Neural progenitor cell (in vitro differentiated cells): ENCODE measurements around the gene CCNYL1. TPM values are rescaled to one million over a fixed set of nuclear protein-coding genes. Genes with fewer than 3 reads are reported as not detected.
"Not testable (repeated sequence)": the region's sequence is repeated elsewhere in the genome, so short reads cannot be mapped to it uniquely, and the experiment has no call there.

ENCODE experiments used
- DNase-seq: peaks from one replicate; pipeline ENCODE4 v3.0.0-alpha.2; 2016; ENCODE audit warnings: low spot score
- H2AFZ ChIP-seq: fragments of 200-600 bp; sonication (generic); replicated peaks from 2 replicates; pipeline ENCODE4 v1.6.1; 2016; ENCODE audit warnings: antibody characterized with exemption
- H3F3A ChIP-seq: fragments of 200-600 bp; sonication (generic); 2 replicates; pipeline ENCODE4 v1.6.1; 2016; ENCODE audit warnings: antibody characterized with exemption, low read depth
- H3K27ac ChIP-seq: fragments of 200-600 bp; sonication (generic); 2 replicates; pipeline ENCODE4 v1.5.1; 2016; ENCODE audit warnings: mild to moderate bottlenecking
- H3K27me3 ChIP-seq: fragments of 200-600 bp; sonication (generic); 2 replicates; pipeline ENCODE4 v1.6.1; 2016; ENCODE audit warnings: mild to moderate bottlenecking, moderate library complexity
- H3K36me3 ChIP-seq: fragments of 200-600 bp; sonication (generic); 2 replicates; pipeline ENCODE4 v1.5.1; 2016
- H3K4me1 ChIP-seq: fragments of 200-600 bp; sonication (generic); 2 replicates; pipeline ENCODE4 v1.6.1; 2016; ENCODE audit warnings: mixed run types
- H3K4me2 ChIP-seq: fragments of 200-600 bp; sonication (generic); 2 replicates; pipeline ENCODE4 v1.6.1; 2016
- H3K4me3 ChIP-seq: fragments of 200-600 bp; sonication (generic); 2 replicates; pipeline ENCODE4 v1.5.1; 2016
- H3K79me2 ChIP-seq: fragments of 200-600 bp; sonication (generic); 2 replicates; pipeline ENCODE4 v1.6.1; 2016; ENCODE audit warnings: low read depth
- H3K9ac ChIP-seq: fragments of 200-600 bp; sonication (generic); 2 replicates; pipeline ENCODE4 v1.6.1; 2016
- H3K9me3 ChIP-seq: fragments of 200-600 bp; sonication (generic); 2 replicates; pipeline ENCODE4 v1.5.1; 2016; ENCODE audit warnings: low read depth
- H4K20me1 ChIP-seq: fragments of 200-600 bp; sonication (generic); 2 replicates; pipeline ENCODE4 v1.6.1; 2016; ENCODE audit warnings: low read depth
- H3K27ac Mint-ChIP-seq: 3 replicates; pipeline ENCODE4 v1.8.0; 2021; ENCODE audit warnings: mixed read lengths
- H3K27me3 Mint-ChIP-seq: 2 replicates; pipeline ENCODE4 v1.8.0; 2022; ENCODE audit warnings: low read depth, mild to moderate bottlenecking, inconsistent platforms, moderate library complexity, mixed read lengths; ENCODE audit not compliant: insufficient read depth
- H3K36me3 Mint-ChIP-seq: 3 replicates; pipeline ENCODE4 v1.8.0; 2021; ENCODE audit warnings: mixed read lengths
- H3K4me1 Mint-ChIP-seq: 3 replicates; pipeline ENCODE4 v1.8.0; 2021; ENCODE audit warnings: mixed read lengths
- H3K4me3 Mint-ChIP-seq: 3 replicates; pipeline ENCODE4 v1.8.0; 2021; ENCODE audit warnings: mild to moderate bottlenecking, moderate library complexity, mixed read lengths
- H3K9me3 Mint-ChIP-seq: 3 replicates; pipeline ENCODE4 v1.8.0; 2020; ENCODE audit warnings: mixed read lengths
- CTCF ChIP-seq: fragments of 200-600 bp; sonication (generic); IDR thresholded peaks from 2 replicates; pipeline ENCODE4 v1.5.1; 2017; ENCODE audit warnings: antibody characterized with exemption, mild to moderate bottlenecking
- EZH2 ChIP-seq: fragments of 200-600 bp; sonication (generic); IDR thresholded peaks from 2 replicates; pipeline ENCODE4 v1.6.1; 2017; ENCODE audit warnings: antibody characterized with exemption, mild to moderate bottlenecking, moderate library complexity
- EZH2phosphoT487 ChIP-seq: fragments of 200-600 bp; sonication (generic); IDR thresholded peaks from 2 replicates; pipeline ENCODE4 v1.6.1; 2017; ENCODE audit warnings: antibody characterized with exemption
- total RNA-seq: library from RNA; depleted of rRNA; stranded (reverse); fragments of >200 nt; gene quantifications from 2 replicates; pipeline ENCODE4 v1.2.3, GENCODE V29; 2015; ENCODE audit warnings: low replicate concordance

The CCNYL1 gene
- total RNA-seq, 1 donor from 2014 or later = 22.0 TPM

- Mint-ChIP-seq H3K36me3 (peaks cover 13% of the 10 kb centered on the region), H3K9me3 (no peaks in the 10 kb centered on the region), H3K4me3 (no peak overlapping the region), H3K4me1 (no peaks in the 10 kb centered on the region), H3K27me3 (no peaks in the 10 kb centered on the region), H3K27ac (no peak overlapping the region)
- no peak overlapping the region for H3K4me2 ChIP-seq
- no peaks in the 10 kb centered on the region for H3K9me3 ChIP-seq
- no peaks in the 10 kb centered on the region for H3K79me2 ChIP-seq
- TF ChIP-seq EZH2phosphoT487 (no peak), EZH2 (no peak), CTCF (no peak)
- no peak for DNase-seq
- no peaks in the 10 kb centered on the region for H3K4me1 ChIP-seq
- H3K27me3 ChIP-seq = no peaks in the 10 kb centered on the region
- H3K4me3 ChIP-seq = no peak overlapping the region
- H4K20me1 ChIP-seq = peaks cover 4% of the 10 kb centered on the region
- no peak overlapping the region for H3K27ac ChIP-seq
- no peak overlapping the region for H2AFZ ChIP-seq
- no peak overlapping the region for H3K9ac ChIP-seq
- peaks cover 17% of the 10 kb centered on the region for H3K36me3 ChIP-seq
- peaks cover 20% of the 10 kb centered on the region for H3F3A ChIP-seq
Measured at GRCh38 chr2:207734636-207735512, 23.4 kb downstream of the CCNYL1 start.

- not testable (repeated sequence) for H3K4me1 Mint-ChIP-seq, H3K27ac Mint-ChIP-seq, H3K9ac ChIP-seq, H3K27me3 ChIP-seq, H3K9me3 ChIP-seq, H3K9me3 Mint-ChIP-seq, H4K20me1 ChIP-seq, H3K4me3 Mint-ChIP-seq, H3K27me3 Mint-ChIP-seq, H3K79me2 ChIP-seq, H2AFZ ChIP-seq, H3K4me3 ChIP-seq, DNase-seq, H3K27ac ChIP-seq, H3K4me2 ChIP-seq, H3K4me1 ChIP-seq
- Histone ChIP-seq H3F3A (peaks cover 20% of the 10 kb centered on the region), H3K36me3 (peaks cover 17% of the 10 kb centered on the region)
- H3K36me3 Mint-ChIP-seq = peaks cover 11% of the 10 kb centered on the region
Measured at GRCh38 chr2:207735513-207735859, 24.0 kb downstream of the CCNYL1 start.

GRCh38 chr2:207743514-207743913, 32.1 kb downstream of the CCNYL1 start:
- no peaks in the 10 kb centered on the region for H3K9me3 ChIP-seq
- H3K9ac ChIP-seq = no peak overlapping the region
- H3K27ac Mint-ChIP-seq = no peak overlapping the region
- no peaks in the 10 kb centered on the region for H3K4me1 Mint-ChIP-seq
- TF ChIP-seq CTCF = no peak
- TF ChIP-seq EZH2 = no peak
- no peak for TF ChIP-seq EZH2phosphoT487
- H3K27me3 Mint-ChIP-seq = no peaks in the 10 kb centered on the region
- H3K4me3 Mint-ChIP-seq = no peak overlapping the region
- H3K79me2 ChIP-seq = no peaks in the 10 kb centered on the region
- H3K9me3 Mint-ChIP-seq = no peaks in the 10 kb centered on the region
- H3K36me3 ChIP-seq = no peaks in the 10 kb centered on the region
- H3F3A ChIP-seq = peaks cover 33% of the 10 kb centered on the region
- no peak overlapping the region for H3K4me3 ChIP-seq
- H4K20me1 ChIP-seq = no peaks in the 10 kb centered on the region
- H3K27ac ChIP-seq = no peak overlapping the region
- H3K36me3 Mint-ChIP-seq = peaks cover 4% of the 10 kb centered on the region
- no peak overlapping the region for H2AFZ ChIP-seq
- DNase-seq = no peak
- peaks cover 3% of the 10 kb centered on the region for H3K4me1 ChIP-seq
- no peak overlapping the region for H3K4me2 ChIP-seq
- H3K27me3 ChIP-seq = no peaks in the 10 kb centered on the region

- Mint-ChIP-seq H3K9me3 (no peaks in the 10 kb centered on the region), H3K27ac (no peak overlapping the region), H3K36me3 (peaks cover 3% of the 10 kb centered on the region), H3K27me3 (no peaks in the 10 kb centered on the region), H3K4me1 (no peaks in the 10 kb centered on the region), H3K4me3 (no peak overlapping the region)
- Histone ChIP-seq H3K4me1 (peaks cover 3% of the 10 kb centered on the region), H3K36me3 (no peaks in the 10 kb centered on the region), H3K9me3 (no peaks in the 10 kb centered on the region), H2AFZ (no peak overlapping the region), H3K4me3 (no peak overlapping the region), H3K27ac (no peak overlapping the region), H3K9ac (no peak overlapping the region), H3K4me2 (no peak overlapping the region), H3K79me2 (no peaks in the 10 kb centered on the region), H3F3A (peaks cover 38% of the 10 kb centered on the region), H4K20me1 (peaks cover 4% of the 10 kb centered on the region), H3K27me3 (no peaks in the 10 kb centered on the region)
- DNase-seq = no peak
- no peak for TF ChIP-seq CTCF
- TF ChIP-seq EZH2 = no peak
- no peak for TF ChIP-seq EZH2phosphoT487
Measured at GRCh38 chr2:207744050-207744449, 32.6 kb downstream of the CCNYL1 start.
